GM15510 (cell line): ENCODE measurements around the gene HTN3.
"Not testable (repeated sequence)": the region's sequence is repeated elsewhere in the genome, so short reads cannot be mapped to it uniquely, and the experiment has no call there.

Experiments used
- POLR2A ChIP-seq: IDR thresholded peaks from 3 replicates; pipeline ENCODE4 v1.6.1; 2011; ENCODE audit warnings: borderline replicate concordance; ENCODE audit not compliant: insufficient read length; ENCODE audit errors: extremely low read depth

The HTN3 gene

GRCh38 chr4:70028159-70028558 lies at the start of gene HTN3:
HTN3 (plus strand) TSS chr4:70028459; CDS start chr4:70030741, 2,282 bp downstream.
- TF ChIP-seq POLR2A, result not testable (repeated sequence)

GRCh38 chr4:69984030-69984443 lies 44.2 kb upstream of the HTN3 start:
- no peak for TF ChIP-seq POLR2A

DNA sequence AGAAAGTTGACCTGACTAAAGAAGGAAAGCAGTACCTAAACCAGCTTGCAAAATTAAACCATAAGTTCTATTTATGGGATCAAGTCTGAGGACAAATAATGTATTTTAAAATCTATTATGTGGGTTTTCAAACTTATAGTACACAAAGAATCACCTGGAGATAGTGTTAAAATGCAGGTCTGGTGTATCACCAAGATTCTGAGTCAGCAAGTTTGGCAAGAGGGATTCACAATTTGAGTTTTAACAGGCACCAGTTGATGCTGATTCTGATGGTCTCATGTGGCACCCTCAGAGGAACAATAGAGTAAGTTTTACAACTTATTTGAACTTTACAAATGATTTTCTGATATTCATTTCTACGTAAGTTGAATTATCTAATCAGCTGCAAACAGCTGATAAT lies 41.6 kb upstream of the HTN3 start:
- no peak for TF ChIP-seq POLR2A

DNA sequence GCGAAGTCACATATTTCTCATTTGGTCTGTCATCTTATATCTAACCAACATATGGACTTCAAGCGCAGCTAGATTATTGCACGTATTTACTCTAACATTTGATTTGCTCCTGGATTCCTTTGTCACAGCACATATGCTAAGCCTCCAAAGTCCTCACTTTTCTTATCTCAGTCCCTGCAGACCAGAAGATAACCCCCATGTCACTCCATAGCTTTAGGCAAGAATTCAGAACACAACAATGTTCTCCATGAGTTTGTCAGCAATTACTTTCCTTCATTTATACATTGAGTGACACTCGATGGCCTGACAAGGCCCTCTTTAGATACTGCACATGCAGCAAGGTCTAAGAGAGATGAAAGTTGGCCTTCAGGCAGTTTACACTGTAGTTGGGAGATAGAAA lies 37.2 kb upstream of the HTN3 start:
- no peak for TF ChIP-seq POLR2A

DNA sequence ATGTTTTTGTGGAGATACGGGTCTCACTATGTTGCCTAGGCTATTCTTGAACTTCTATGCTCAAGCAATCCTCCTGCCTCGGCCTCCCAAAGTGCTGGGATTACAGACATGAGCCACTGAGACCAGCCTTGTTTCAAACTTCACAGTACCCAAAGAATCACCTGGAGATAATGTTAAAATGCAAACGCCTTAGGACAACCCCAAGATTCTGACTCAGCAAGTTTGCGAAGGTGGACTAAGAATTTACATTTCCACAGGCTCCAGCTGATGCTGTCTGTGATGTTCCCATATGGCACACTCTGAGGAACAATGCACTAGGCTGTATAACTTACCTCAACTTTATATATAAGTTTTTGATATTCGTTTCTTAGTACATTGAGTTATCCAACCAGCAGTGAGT lies 33.5 kb upstream of the HTN3 start:
- TF ChIP-seq POLR2A, result no peak

- TF ChIP-seq POLR2A, result no peak
These were observed 32.7 kb upstream of the HTN3 start, which contains the start of gene STATH for GRCh38 chr4:69995526-69996016. STATH (plus strand) TSS chr4:69995966; CDS start chr4:69998438, 2,472 bp downstream.

- TF ChIP-seq POLR2A, result no peak
These were observed 28.8 kb upstream of the HTN3 start for GRCh38 chr4:69999420-69999819.

- TF ChIP-seq POLR2A, result no peak
These were observed 27.5 kb upstream of the HTN3 start for GRCh38 chr4:70000711-70001110.

DNA sequence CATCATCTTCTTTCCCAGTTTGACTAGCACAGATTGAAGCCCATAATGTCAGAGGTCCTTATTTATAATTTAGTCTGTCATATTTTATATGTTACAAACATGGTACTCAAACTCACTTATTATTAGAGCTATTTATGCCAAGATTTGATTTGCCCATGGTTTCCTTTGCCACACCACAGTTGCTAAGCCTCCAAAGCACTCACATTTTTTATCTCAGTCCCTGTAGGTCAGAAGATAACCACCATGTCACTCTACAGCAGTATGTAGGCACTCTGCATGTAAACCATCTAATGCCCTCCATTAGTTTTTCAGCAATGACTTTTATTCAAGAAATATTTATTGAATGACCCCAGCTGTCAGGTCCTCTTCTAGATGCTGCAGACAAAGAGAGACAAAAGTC lies 25.8 kb upstream of the HTN3 start:
- TF ChIP-seq POLR2A, result no peak

DNA sequence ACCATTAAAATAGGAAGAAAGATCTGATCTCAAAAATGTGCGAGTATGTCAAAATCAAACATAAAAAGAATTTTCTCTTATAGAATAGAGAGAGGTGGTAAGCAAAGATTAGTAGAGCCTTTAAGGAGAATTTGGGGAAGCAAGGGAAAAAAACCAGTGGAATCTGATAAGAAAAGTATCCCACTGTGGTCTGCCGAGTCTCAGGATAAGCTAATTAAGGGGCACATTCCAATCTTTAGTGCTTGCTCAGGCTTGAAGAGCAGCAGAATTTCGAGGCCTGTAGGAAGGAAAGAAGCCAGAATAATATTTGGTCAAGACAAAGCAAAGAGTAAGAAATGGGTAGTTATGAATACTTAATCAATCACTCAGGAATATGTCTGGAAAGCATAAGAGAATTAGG lies 19.5 kb upstream of the HTN3 start:
- TF ChIP-seq POLR2A, result no peak

DNA sequence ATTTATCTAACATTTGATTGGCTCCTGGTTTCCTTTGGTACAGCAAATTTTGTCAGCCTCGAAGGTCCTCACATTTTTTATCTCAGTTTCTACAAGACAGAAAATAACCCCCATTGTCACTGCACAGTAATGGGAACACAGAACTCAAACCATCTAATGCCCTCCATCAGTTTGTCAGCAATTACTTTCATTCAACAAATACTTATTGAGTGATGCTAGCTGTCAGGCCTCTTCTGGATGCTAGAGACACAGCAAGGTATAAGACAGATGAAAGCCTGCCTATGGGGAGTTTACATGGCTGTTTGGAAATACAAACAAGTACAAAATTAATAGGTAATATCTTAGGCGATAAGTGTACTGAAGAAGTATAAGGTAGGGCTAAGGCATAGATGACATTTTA lies 5.0 kb upstream of the HTN3 start:
- TF ChIP-seq POLR2A, result no peak

- no peak for TF ChIP-seq POLR2A
These were observed 1.2 kb upstream of the HTN3 start for GRCh38 chr4:70027011-70027410.

DNA sequence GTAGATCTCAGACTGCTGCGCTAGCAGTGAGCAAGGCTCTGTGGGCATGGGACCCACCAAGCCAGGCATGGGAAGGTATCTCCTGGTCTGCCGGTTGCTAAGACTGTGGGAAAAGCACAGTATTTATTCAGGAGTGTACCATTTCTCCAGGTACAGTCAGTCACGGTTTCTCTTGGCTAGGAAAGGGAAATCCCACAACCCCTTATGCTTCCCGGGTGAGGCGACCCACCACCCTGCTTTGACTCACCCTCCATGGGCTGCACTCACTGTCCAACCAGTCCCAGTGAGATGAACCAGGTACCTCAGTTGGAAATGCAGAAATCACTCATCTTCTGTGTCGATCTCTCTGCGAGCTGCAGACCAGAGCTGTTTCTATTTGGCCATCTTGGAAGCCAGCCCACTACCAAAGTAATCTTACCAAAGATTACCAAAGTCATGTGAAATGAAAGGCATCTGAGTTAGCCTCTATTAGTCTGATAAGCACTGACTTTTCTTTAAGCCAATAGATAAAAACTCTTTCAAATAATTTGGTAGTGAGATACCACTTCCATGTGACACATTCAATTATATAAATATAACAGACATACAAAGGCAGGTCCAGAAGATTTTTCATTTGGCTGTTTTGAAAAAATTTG lies 13.5 kb downstream of the HTN3 start:
- TF ChIP-seq POLR2A, result no peak

DNA sequence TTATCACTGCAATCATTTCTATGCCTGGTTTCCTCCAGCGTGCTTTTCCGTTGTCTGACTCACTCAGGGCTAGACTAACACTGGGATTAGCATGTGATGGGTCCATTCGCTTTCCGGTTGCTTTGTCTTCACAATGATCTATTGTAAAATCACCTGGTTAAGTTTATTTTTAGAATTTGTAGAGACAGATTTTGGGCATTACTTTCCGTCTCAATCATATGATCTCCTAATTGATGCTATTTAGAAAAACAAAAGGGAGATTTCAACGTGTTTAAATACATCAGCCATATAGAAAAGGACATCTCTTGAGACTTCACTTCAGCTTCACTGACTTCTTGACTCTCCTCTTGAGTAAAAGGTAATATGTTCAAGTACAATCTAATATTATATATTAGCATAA lies 21.9 kb downstream of the HTN3 start, which contains the start of gene HTN1:
Gene HTN1 (plus strand): TSS at position 301 of the 400 bp plus-strand sequence. CDS start 2,639 bp downstream, outside the sequence.
- not testable (repeated sequence) for TF ChIP-seq POLR2A

GRCh38 chr4:70057651-70058050 lies 29.4 kb downstream of the HTN3 start:
- no peak for TF ChIP-seq POLR2A

GRCh38 chr4:70059149-70059548 lies 30.9 kb downstream of the HTN3 start:
- no peak for TF ChIP-seq POLR2A
